Keratinocyte (primary cell): Measurements from ENCODE around the gene YAF2.

Experiments
- CTCF ChIP-seq, 3 experiments: IDR thresholded peaks in 1 of 3; conservative IDR thresholded peaks in 1 of 3; optimal IDR thresholded peaks in 1 of 3; 2 replicates in 2 of 3; 3 replicates in 1 of 3; pipeline versions ENCODE3 to v1.5.1; 2011; ENCODE audit warnings: low read length in 3 of 3, mild to moderate bottlenecking in 3 of 3, moderate library complexity in 2 of 3, control low read depth in 1 of 3, inconsistent platforms in 1 of 3; ENCODE audit not compliant: insufficient read depth in 2 of 3; ENCODE audit errors: extremely low read depth in 1 of 3
- EZH2 ChIP-seq: IDR thresholded peaks from one replicate; pipeline ENCODE4 v1.6.1; 2012; ENCODE audit warnings: inconsistent platforms, mild to moderate bottlenecking, low read length, moderate library complexity

GRCh38 chr12:42190376-42190775 lies 47.7 kb downstream of the YAF2 start:
- TF ChIP-seq CTCF (optimal IDR thresholded peaks at IDR 0.05 in 1 of 3, IDR thresholded peaks at IDR 0.05 in 1 of 3, conservative IDR thresholded peaks at IDR 0.05 in 1 of 3; ENCODE audit: extremely low read depth in 1 of 3, insufficient read depth in 2 of 3, low read length in 3 of 3) = no peak
- TF ChIP-seq EZH2 = no peak
